HG02588 (cell line): ENCODE results near the gene TUBGCP6.
"Not testable (repeated sequence)": the region's sequence is repeated elsewhere in the genome, so short reads cannot be mapped to it uniquely, and the experiment has no call there.

Experiments used
- ATAC-seq: cut with Tn5 transposase; IDR thresholded peaks from one replicate; pipeline ENCODE4 v1.9.1; 2021; ENCODE audit warnings: mild to moderate bottlenecking, moderate library complexity; ENCODE audit not compliant: unreplicated experiment

Gene TUBGCP6

DNA sequence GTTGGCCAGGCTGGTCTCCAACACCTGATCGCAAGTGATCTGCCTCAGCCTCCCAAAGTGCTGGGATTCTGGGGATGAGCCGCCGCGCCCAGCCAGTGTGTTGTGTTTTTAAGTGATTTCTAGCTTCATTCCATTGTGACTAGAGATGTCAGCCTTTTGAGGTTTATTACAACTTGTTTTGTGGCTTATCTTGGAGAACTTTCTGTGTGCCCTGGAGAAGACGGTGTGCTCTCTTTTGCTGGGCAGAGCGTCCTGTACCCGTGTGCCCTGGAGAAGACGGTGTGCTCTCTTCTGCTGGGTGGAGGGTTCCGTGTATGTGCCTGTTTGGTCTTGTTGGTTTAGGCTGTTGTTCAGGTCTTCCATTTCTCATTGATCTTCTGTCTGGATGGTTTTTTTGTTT lies 31.6 kb downstream of the TUBGCP6 start:
- ATAC-seq: no peak

DNA sequence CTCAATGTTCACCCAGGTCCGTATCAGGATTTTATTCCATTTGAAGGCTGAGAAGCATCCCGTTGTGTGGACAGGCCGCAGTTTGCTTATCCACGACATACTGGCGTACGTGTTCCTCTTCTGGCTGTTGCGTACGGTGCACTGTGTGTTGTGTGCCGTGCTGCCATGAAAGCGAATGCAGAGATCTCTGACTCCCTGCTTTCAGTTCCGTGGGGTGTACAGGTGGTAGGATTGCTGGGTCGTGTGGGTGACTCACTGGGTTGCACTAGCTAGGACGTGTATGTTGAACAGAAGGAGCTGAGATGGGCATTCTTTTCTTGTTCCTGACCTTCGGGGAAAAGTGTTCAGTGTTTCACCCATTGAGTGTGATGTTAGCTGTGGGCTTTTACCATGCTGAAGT lies 33.7 kb downstream of the TUBGCP6 start:
- no peak for ATAC-seq

- ATAC-seq: no peak
Measured at GRCh38 chr22:50210378-50211139, 34.3 kb downstream of the TUBGCP6 start.

- ATAC-seq: no peak
Measured at GRCh38 chr22:50209893-50210292, 34.9 kb downstream of the TUBGCP6 start.

GRCh38 chr22:50208939-50209892 lies 35.6 kb downstream of the TUBGCP6 start:
- ATAC-seq: no peak

DNA sequence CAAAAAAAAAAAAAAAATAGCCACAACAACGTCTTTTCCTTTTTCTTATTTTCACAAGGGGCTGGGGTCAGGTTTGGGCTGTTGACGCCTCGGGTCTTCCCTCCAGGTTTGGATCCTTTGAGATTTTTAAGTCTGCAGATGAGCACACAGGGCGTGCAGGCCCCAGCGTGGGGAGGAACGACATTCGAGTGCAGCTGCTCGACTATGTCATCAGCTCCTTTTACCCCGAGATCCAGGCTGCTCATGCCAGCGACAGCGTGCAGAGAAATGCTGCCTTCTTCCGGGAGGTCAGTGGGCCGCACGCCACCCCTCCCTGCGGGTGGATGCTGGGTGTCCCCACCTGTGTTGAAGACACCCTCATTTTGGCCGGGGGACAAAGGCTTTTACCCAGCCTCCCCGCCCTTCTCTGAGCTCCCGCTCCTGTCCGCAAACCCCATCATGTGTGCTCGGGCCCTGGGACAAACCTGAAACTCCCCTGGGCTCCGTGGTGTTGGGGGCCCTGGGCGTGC lies 36.3 kb downstream of the TUBGCP6 start:
- no peak for ATAC-seq

GRCh38 chr22:50207383-50208140 lies 37.3 kb downstream of the TUBGCP6 start:
- no peak for ATAC-seq

DNA sequence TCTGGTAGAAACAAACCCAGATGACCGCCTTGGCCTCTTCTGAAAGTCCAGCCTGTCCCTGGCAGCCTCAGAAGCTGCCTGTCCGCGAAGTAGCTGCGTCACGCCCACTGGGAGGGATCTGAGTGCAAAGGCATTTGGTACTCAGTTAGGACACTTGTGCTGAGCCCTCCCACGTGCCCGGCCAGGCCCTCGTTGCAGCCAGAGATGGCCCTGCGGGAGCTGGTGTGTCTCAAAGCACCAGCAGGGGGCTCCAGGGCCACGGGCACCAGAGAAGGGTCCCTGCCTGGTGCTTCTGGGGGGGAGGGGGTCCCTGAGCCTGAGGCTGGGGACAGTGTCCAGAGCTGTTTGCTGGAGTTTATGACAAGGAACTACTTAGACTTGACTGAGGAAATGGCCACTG lies 38.2 kb downstream of the TUBGCP6 start:
- ATAC-seq: no peak

DNA sequence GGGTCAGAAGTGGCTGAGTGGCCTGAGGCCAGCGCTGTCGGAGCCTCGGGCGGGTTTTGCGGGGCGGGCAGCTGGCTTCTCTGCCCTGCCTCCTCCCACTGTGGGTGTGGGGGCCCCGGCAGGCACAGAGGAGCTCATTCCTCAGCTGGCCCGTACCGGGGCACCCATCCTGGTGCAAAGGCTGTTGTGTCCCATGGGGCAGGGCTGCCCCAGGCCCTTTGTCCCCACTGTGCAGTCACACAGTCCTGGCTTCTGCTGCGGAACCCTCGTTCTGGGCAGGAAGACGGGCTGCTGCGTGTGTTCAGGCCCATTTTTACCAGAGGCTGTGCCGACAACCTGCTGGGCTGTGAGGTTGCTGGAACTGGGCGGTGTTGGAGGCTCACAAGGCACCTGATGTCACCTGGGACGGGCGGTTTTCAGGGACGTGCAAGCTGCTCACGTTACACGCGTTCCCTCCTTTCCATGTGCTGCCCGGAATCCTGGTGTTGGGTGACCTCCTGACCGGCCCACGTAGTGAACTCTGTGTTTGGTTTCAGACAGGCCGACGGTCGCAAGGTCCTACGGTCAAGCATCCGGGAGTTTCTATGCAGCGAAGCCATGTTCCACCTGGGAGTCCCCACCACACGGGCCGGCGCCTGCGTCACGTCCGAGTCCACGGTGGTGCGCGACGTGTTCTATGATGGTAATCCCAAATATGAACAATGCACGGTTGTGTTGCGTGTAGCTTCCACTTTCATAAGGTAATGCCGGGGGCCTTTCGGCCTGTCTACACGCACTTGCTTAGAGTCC lies 38.8 kb downstream of the TUBGCP6 start:
- ATAC-seq: no peak

GRCh38 chr22:50204998-50205397 lies 39.8 kb downstream of the TUBGCP6 start:
- ATAC-seq: not testable (repeated sequence)

GRCh38 chr22:50204571-50204970 lies 40.3 kb downstream of the TUBGCP6 start:
- no peak for ATAC-seq

- no peak for ATAC-seq
Measured at GRCh38 chr22:50203288-50203687, 41.5 kb downstream of the TUBGCP6 start.

DNA sequence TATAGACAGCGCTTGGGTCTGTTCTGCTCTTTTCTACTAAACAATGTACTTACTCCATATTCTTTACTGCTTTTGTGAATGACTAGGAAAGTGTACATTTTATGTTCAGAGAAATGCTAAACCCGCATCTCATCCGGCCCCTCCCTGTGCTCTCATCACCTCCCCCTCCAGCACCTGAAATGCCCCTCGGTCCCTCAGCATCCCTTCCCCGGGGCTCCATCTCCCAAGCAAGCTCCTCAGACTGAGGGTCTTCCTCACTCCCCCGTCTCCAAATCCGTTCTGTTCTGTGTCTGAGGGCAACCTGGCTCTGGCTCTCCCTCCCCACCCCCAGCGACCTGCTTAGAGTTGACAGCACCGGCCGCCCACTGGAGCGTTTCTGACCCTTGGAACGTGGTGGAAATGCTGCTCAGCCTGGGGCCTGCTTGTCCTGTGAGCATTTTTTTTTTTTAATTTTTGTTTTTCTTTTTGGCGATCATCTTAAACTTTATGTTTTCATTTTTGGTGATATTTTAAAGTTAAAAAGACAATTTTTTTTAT lies 42.6 kb downstream of the TUBGCP6 start:
- no peak for ATAC-seq

- peak; percentile 23 for ATAC-seq
Measured at GRCh38 chr22:50201191-50202129, 43.4 kb downstream of the TUBGCP6 start.

DNA sequence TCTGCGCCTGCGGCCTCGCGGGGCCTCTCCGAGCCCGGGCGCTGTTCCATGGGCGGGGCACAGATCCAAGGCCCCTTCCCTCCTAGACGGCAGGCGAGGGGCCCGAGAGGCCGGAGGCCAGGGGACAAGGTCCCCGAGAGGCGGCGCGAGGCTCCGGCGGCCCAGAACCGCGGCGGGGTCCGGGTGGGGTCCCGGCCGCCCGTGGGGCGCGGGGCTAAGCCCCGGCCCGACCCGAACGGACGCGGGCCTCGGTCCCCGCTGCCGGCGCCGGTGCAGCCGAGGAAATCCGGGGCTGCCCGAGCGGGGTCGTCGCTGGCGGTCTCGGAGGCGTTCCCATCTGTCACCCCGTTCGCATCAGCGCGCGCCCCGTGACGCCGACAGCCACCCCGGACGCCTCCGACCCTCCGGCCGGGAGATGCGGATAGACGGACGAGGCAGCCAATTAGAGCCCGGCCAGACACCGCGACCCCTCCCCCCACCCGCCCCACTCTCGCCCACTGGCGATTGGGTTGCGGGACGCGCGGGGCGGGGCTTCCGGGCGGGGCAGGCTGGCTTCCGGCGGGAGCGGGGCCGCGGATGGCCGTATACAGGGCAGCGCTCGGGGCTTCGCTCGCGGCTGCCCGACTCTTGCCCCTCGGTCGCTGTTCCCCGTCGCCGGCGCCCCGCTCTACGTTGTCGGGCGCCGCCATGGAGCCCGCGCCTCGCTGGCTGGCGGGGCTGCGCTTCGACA lies 44.2 kb downstream of the TUBGCP6 start, which contains the start of gene SELENOO:
Gene SELENOO (plus strand): TSS at position 551 of the 730 bp plus-strand sequence. CDS start 26 bp downstream, at position 577.
- ATAC-seq: peak; percentile 56

DNA sequence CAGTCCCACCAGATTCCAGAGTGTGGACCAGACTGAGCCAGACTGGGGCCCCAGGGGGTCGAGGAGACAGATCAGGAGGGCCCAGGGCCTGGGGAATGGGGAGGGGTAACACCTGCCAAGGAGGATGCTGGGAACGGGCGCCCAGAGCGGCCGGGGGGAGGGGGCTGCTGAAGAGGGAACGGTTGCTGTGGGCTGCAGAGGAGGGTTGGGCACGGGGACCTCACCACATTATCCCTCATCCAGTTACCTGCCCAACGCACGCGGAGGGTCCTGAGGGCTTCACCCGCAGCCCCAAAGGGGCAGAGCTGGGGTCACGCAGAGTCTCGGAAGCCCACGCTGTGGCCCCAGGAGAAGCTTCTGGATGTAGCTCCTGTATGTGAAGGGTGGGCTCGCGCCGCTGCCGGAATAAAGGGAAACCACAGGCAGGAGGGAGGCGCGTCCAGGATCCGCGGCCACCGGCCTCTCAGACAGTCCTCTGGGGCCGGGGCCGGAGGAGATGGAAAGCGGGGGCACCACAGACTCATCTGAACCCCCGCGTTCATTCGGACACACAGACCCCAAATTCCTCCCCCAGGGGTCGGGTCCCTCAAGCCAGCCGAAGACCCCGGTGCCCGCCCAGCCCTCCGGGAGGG lies 44.9 kb downstream of the TUBGCP6 start:
- no peak for ATAC-seq

DNA sequence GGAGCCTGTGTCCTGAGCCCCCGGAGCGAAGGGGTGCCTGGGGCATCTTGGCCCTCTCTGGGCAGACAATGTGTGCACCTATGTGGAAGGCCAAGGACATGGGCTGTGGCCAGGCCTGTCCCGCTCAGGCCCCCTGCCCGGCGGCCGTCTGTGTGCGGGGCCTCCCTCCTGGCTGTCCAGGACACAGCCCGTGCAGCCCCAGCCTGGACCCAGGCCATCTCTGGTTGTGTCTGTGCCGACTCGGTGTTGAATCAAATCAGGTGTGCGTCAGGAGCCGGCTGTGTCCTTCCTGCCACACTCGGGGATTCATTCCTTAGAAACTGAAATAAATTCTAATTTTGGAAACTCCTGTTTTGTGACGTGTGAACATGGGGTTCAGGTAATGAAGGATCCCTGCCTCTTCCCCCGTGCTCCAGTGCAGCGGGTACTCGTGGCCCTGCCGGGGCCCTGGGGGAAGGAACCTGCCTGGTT lies 45.5 kb downstream of the TUBGCP6 start:
- ATAC-seq: no peak
